Measurements from ENCODE around the gene BCAS3.
"Not testable (repeated sequence)": the region's sequence is repeated elsewhere in the genome, so short reads cannot be mapped to it uniquely, and the experiment has no call there.

The BCAS3 gene

DNA sequence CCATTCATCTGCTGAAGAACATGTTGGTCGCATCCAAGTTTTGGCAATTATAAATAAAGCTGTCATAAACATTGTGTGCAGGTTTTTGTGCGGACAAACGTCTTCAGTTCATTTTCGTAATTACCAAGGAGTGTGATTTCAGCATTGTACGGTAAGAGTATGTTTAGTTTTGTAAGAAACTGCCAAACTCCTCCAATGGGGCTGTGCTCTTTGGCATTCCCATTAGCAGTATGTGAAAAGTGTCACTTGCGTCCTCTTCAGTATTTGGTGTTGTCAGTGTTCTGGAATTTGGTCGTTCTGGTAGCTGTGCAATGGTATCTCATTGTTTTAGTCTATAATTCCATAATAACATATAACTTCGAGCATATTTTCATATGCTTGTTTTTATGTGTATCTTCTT, 120.9 kb downstream of the BCAS3 start:
- DNase-seq (ENCODE audit: low spot score), result no peak

DNA sequence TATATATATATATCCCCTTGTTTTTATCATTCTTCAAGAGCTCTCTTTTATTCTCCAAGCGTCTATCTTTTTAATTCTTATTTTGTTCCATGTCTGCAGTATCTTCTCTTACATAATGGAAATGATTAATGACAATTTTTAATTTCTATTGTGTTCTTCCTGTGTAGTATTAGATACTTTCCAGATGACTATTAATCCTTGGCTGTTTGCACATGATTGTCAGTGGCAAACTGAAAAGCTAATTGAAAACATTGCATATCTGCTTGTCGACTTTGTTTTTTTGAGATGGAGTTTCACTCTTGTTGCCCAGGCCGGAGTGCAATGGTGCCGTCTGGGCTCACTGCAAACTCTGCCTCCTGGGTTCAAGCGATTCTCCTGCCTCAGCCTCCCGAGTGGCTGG, 124.7 kb downstream of the BCAS3 start:
- DNase-seq (ENCODE audit: low spot score), result no peak

DNA sequence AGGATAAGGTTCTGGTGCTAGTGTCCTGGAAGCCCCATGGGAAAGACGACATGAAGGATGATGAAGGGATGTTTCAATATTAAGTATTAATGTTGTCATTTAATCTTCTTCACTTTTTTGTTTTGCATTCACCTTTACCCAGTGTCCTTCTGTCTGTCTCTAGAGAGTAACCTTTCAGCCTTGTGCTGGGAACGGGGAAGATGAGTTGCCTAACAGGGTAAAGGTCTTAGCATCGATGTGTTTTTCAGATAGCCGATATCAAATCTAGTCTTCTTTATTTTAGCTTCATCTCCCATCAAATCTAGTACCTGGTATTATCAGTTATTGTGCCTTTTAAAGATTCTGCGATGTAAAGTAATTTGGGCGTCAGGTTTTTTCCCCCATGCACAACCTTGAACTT, 125.4 kb downstream of the BCAS3 start:
- DNase-seq (ENCODE audit: low spot score), result no peak

DNA sequence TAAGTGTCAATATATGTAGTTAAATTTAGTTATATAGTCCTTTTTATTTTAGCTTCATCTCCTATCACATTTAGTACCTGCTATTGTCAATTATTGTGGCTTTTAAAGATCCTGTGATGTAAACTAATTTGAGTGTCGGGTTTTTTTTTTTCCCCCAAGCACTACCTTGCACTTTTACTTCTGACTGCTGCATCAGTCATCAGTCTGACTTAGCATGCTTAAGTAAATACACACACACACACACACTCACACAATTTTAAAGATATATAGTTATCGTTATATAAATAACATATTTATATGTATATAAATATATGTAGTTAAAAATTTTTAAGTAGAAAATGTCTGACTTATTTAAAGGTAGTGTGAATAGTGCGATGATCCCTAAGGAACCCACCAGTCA, 127.2 kb downstream of the BCAS3 start:
- no peak for DNase-seq (ENCODE audit: low spot score)

DNA sequence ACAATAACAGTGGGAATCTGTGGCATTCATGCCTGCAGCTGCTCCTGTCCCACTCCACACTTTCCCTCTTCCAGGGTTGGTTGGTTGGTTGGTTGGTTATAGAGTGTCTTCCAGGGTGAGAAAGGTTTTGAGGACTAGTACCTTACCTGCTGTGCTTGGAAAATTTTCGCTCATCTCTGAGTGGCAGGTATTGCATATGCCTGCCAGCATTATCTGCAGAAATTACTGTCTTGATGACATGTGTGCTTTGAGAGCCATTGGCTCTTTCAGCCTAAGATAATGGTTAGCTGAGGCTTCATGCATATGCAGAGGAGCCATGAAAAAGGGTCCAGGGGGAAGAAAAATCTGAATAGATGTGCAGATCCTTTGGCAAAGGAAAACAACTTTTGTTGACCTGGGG, 131.8 kb downstream of the BCAS3 start:
- no peak for DNase-seq (ENCODE audit: low spot score)

DNA sequence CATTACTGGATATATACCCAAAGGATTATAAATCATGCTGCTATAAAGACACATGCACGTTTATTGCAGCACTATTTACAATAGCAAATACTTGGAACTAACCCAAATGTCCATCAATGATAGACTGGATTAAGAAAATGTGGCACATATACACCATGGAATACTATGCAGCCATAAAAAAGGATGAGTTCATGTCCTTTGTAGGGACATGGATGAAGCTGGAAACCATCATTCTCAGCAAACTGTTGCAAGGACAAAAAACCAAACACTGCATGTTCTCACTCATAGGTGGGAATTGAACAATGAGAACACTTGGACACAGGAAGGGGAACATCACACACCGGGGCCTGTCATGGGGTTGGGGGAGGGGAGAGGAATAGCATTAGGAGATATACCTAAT, 137.3 kb downstream of the BCAS3 start:
- not testable (repeated sequence) for DNase-seq (ENCODE audit: low spot score)

DNA sequence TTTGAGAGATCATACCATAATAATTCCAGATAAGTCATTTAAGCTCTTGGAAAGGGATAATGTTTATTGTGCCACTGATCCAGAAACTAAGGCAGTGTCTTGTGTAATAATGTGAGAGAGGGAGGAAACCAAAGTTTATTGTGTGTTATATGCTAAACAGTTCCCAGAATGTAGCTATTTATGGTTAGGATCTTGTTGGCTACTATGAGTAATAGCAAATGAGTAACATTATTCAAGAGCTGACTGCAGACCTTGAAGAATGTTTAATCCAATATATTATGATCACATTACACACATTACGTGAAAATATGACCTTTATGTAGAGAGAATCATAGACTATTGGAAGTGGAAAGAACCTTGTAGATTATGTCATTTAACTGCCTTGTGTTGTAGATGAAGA, 139.5 kb downstream of the BCAS3 start:
- DNase-seq (ENCODE audit: low spot score), result no peak

DNA sequence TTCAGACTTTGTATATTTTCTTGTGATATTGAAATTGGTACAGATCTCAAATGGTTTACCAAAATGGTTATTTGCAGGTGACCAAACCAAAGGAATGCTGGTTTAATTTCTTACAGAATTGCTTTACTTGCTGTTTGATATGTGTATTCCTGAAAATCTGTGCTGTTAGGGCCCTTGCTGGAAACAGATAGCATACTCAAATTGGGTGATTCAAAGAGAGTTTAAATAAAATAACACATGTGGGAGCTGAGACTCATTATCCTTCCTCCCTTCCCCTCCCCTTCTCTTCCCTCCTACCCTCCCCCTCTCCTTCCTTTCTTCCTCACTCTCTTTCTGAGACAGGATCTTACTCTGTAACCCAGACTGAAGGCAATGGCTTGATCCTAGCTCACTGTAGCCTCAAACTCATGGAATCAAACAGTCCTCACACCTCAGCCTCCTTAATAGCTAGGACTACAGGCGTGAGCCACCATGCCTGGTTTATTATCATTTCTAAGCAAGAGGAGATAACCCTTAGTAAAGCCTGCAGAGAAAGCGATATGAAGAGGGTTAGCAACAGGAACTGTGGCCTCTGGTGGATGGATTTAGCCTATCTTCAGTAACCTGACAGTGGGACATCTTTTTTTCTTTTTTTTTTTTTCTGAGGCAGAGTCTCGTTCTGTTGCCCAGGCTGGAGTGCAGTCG, 141.9 kb downstream of the BCAS3 start:
- DNase-seq (ENCODE audit: low spot score), result no peak

DNA sequence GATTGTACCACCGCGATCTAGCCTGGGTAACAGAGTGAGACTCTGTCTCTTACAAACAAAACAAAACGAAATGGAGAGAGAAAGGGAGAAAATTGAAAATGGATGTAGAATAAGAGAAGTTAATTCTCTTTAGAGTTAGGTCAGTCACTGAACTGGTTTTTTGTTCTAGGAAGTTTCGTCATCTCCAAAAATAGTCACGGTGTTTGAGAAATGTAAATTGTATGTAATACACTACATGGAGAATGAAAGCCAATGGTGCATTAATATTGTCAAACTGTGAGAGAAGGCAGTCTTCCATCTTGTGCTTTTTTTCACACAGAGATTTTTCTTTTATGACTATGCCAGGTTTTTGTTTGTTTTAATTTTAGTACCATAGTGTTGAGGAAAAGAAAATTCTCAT, 145.9 kb downstream of the BCAS3 start:
- no peak for DNase-seq (ENCODE audit: low spot score)

DNA sequence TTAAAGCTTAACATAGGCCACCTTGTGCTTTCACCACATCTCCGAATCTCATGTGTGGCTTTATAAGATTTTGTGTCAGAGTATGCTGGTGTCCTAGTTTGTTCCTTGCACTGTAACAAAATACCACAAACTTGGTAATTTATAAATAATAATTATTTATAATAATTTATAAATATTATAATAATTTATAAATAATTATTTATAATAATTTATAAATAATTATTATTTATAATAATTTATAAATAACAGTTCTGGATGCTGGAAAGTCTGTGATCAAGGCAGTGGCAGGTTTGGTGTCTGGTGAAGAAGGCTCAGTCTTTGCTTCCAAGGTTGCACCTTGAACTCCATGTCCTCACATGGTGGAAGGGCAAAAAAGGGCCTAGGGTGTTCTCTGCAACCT, 147.7 kb downstream of the BCAS3 start:
- no peak for DNase-seq (ENCODE audit: low spot score)

DNA sequence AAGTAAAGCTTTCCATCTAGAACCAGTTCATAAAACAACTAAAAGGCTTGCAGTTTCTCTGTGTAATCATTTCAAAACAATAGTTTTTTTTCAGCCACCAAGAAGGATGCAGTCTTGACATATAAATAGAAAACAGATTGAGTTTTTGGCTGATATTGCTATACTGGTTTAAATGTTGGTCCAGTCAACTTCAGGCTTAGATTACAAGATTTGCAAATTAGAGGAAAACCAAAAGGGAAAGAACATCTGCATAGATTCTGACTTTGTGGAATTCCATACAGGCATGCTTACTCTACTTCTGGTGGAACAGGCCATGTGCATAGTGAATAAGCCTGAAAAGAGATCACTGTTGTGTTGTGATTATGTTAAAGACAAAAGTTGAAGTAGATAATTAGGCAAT, 150.3 kb downstream of the BCAS3 start:
- DNase-seq (ENCODE audit: low spot score), result no peak

DNA sequence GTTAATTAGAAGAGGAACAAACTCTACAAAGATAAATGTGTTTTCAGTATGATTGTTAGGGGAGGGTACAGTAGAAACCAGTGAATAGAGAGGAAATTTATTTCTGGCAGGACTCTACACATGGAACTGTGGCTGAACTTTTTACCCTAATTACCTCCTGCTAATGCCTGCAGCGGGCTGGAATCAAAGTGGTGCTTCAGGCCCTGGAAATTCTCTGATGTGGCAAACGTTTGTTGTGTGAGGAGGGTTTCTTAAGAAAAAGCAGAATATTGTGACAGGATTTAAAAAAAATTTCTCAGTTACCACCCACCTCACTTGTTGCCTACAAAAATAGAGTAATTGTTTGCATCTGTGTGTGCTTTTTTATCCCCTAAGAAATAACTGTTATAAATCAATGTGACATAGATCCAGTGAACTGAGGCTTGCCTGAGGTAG, 154.5 kb downstream of the BCAS3 start:
- no peak for DNase-seq (ENCODE audit: low spot score)

DNA sequence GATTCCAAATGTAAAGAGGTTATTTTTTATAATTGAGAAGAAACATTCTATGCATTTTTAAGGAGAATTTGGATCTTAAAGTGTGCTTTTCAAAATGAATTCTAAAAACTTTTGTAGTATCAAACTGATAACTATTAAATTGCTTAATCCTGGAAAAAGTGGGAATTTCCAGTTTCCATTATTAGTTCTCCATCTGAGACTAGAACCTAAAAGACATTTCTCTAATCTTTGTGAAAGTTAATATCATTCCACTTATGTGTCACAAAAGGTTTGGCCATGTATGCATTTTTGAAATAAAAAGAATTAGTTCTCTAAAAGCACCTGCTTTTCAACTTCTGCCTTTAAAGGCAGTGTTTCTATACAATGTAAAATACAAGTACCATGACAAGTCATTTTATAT, 155.0 kb downstream of the BCAS3 start:
- no peak for DNase-seq (ENCODE audit: low spot score)

DNA sequence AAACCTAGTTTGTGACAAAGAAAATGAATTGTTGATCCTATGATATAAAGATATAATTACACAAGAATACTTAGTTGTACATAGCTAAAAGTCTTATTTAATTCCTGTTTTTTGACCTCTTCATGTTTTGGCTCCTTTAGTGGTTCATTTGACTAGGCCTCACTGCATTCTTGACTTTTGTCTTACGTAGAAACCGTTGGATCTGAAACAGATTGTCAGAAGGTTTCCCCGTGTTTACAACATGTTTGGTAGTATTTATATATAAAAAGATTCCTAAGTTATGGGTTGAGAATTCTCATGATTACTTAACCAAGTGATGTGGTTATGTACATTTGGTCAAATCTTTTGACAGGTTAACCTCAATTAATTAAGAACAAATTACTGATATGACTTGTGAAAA, 162.8 kb downstream of the BCAS3 start:
- DNase-seq (ENCODE audit: low spot score), result no peak

DNA sequence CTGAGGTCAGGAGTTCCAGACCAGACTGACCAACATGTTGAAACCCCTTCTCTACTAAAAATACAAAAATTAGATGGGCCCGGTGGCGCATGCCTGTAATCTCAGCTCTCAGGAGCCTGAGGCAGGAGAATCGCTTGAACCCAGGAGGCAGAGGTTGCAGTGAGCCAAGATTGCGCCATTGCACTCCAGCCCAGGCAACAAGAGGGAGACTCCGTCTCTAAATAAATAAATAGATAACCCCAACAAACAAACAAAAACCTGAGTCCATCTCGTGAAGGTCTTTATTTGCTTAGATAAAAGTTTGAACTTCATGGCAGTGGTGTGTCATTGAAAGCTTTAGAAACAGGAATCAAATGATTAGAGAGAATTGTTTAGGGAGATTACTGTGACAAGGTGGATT, 167.4 kb downstream of the BCAS3 start:
- no peak for DNase-seq (ENCODE audit: low spot score)

DNA sequence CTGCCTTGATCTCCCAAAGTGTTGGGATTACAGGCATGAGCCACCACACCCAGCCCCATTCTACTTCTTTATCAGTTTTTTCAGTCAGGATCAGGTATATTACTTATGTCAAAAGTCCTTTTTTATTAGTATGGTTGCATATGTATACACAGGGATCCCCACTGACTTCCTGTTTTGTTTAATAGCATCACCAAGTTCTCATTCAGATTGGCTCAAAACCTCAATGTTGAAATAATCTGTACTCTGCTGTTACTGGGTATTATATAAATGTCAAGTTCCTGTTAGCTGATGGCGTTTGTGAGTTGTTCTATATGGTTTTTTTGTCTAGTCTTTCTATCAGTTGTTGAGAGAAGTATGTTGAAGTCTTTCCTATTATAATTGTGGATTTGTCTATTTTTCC, 168.5 kb downstream of the BCAS3 start:
- DNase-seq (ENCODE audit: low spot score), result no peak

DNA sequence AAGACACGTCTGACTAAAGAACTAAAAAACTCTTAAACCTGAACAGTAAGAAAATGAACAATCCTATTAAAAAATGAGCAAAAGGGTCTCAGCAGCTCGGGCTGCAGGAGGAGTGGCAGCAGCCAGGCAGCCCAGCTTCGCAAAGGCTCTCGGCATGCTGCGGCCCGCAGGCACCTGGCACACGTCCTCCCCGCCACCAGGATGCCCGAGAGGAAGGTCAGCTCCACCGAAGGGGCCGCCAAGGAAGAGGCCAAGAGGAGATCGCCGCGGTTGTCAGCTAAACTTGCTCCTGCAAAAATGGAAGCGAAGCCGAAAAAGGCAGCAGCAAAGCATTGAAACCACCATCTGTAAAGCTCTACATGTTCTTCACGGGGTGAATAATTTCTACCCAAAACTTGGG, 173.5 kb downstream of the BCAS3 start:
- DNase-seq (ENCODE audit: low spot score), result no peak

DNA sequence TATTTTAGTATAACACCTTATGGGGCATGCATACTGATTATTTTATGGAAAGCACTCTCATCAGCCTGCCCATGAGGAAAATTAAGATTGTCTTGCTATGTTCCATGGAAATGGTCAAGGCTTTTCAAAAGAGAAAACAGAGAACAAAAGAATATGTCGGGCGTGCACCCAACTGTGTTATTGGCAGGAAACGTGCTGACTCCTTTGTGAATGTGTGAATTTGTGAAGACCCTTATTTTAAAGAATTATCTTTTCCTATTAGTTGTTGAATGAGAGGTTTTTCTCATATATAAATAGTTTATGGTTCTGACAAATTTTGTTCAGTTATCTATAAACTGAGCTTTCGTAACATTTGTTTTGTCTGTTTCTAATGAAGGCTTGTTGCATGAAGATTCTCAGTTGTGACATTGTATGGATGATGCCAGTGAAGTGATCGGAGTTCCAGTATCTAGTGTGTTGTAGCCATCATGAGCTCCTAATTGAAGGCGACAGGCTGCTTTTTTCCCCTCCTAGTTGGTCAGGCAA, 180.0 kb downstream of the BCAS3 start:
- no peak for DNase-seq (ENCODE audit: low spot score)

DNA sequence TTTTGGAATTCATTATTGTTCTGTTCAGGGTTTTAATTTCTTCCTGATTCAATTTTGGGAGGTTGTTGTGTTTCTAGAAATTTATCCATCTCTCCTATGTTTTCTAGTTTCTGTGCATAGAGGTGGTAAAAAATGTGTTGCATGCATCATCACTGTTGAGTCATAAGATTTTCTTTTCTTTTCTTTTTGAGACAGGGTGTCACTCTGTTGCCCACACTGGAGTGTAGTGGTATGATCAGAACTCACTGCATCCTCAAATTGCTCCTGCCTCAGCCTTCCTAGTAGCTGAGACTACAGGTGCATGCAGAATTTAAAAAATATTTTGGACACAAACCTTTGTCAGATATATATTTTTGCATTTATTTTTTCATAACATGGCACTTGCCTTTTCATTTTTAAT, 184.8 kb downstream of the BCAS3 start:
- no peak for DNase-seq (ENCODE audit: low spot score)

DNA sequence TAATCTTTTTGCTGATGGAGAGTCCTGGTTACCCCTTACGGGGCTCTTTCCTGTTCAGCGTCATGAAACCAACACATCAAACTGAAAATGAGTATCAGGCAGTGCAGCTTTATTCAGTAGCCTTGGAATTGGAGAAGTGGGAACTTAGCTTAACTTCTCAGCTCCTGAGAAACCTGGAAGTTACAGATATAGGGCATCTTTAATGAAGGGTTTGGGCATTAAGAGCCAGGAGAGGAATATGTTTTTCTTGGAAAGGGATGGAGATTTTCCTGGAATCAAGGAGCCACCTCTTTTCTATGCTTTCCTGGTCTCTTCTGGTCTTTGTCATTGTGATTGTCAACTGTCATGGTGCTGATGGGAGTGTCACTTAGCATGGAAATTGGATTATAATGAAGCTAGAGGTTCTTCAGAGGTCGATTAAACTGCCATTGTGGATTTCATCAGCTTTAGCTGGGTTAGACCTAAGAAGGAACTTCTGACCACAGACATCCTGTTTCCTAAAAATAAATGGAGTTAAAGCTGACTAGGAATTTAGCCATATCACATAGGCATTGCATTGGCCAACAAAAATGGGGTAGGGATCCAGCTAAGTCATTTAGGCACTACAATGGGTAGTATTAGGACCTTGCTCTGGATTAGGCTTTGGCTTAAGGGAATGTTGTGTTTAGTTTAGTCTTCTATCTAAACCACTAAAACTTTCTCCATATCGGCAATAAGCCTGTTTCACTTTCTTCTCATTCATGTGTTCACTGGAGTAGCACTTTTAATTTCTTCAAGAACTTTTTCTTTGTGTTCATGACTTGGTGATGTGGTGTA, 186.4 kb downstream of the BCAS3 start:
- DNase-seq (ENCODE audit: low spot score), result no peak

DNA sequence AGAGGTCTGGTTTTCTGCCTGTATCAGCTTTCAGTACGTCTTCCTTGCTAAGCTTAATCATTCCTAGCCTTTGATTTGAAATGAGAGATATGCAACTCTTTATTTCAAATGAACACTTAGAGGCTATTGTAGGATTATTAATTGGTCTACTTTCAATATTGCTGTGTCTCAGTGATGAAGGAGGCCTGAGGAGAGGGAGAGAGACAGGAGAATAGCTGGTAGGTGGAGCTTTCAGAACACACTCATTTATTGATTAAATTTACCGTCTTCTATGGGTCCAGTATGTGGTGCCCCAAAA, 187.0 kb downstream of the BCAS3 start:
- no peak for DNase-seq (ENCODE audit: low spot score)

DNA sequence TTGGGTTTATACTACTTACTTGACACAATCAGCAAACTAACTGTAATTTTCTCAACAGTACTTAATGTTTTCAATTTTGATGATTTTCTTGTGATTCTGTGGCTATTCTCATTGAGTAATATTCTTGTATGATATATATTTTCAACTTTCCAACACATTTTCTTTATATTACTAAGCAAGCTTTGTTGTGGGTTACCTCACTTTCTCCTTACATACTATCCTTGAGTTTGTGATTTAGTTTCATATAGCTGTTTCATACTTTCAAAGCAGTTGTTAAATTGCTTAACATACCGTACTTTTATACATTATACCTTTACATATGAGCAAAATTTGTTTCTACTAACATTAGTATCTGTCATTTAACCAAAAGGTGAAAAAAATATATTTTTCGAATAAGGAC, 197.1 kb downstream of the BCAS3 start:
- DNase-seq (ENCODE audit: low spot score), result no peak

DNA sequence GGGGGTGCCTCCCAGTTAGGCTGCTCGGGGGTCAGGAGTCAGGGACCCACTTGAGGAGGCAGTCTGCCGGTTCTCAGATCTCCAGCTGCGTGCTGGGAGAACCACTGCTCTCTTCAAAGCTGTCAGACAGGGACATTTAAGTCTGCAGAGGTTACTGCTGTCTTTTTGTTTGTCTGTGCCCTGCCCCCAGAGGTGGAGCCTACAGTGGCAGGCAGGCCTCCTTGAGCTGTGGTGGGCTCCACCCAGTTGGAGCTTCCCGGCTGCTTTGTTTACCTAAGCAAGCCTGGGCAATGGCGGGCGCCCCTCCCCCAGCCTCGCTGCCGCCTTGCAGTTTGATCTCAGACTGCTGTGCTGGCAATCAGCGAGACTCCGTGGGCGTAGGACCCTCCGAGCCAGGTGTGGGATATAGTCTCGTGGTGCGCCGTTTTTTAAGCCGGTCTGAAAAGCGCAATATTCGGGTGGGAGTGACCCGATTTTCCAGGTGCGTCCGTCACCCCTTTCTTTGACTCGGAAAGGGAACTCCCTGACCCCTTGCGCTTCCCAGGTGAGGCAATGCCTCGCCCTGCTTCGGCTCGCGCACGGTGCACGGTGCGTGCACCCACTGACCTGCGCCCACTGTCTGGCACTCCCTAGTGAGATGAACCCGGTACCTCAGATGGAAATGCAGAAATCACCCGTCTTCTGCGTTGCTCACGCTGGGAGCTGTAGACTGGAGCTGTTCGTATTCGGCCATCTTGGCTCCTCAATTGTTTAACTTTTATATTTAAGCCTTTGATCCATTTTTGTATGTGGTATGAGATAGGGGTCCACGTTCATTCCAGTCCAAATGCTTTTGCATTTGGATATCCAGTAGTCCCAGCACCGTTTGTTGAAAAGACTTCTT, 209.3 kb downstream of the BCAS3 start:
- DNase-seq (ENCODE audit: low spot score), result not testable (repeated sequence)

Data from hematopoietic multipotent progenitor cell treated with erythropoietin and hydrocortisone succinate and interleukin-3 and kit ligand, for 15 days (in vitro differentiated cells).